ENCODE results near the gene SIGLEC15.

The SIGLEC15 gene

GRCh38 chr18:45783097-45784075 lies 42.1 kb upstream of the SIGLEC15 start:
- no peaks in the 10 kb centered on the region for H3K27me3 ChIP-seq
- H3K36me3 ChIP-seq, result no peaks in the 10 kb centered on the region
- no peak overlapping the region for H3K4me3 ChIP-seq (ENCODE audit: low read depth, low read length)
- TF ChIP-seq CTCF (IDR thresholded peaks at IDR 0.05; ENCODE audit: low read depth, low read length), result no peak
- DNase-seq, result no peak
- no peaks in the 10 kb centered on the region for H3K4me1 ChIP-seq
- H3K9me3 ChIP-seq, result no peaks in the 10 kb centered on the region

- no peaks in the 10 kb centered on the region for H3K9me3 ChIP-seq
- no peak for TF ChIP-seq CTCF (IDR thresholded peaks at IDR 0.05; ENCODE audit: low read depth, low read length)
- no peaks in the 10 kb centered on the region for H3K36me3 ChIP-seq
- no peaks in the 10 kb centered on the region for H3K4me1 ChIP-seq
- DNase-seq, result no peak
- H3K27me3 ChIP-seq, result no peaks in the 10 kb centered on the region
- no peak overlapping the region for H3K4me3 ChIP-seq (ENCODE audit: low read depth, low read length)
These were observed 40.3 kb upstream of the SIGLEC15 start for GRCh38 chr18:45785134-45785533.

GRCh38 chr18:45786941-45787340 lies 38.5 kb upstream of the SIGLEC15 start:
- no peaks in the 10 kb centered on the region for H3K36me3 ChIP-seq
- no peaks in the 10 kb centered on the region for H3K4me1 ChIP-seq
- no peaks in the 10 kb centered on the region for H3K9me3 ChIP-seq
- no peaks in the 10 kb centered on the region for H3K27me3 ChIP-seq
- no peak for TF ChIP-seq CTCF (IDR thresholded peaks at IDR 0.05; ENCODE audit: low read depth, low read length)
- no peak overlapping the region for H3K4me3 ChIP-seq (ENCODE audit: low read depth, low read length)
- no peak for DNase-seq

GRCh38 chr18:45787346-45787745 lies 38.1 kb upstream of the SIGLEC15 start:
- Histone ChIP-seq H3K4me3 (ENCODE audit: low read depth, low read length) (no peak overlapping the region), H3K27me3 (no peaks in the 10 kb centered on the region), H3K9me3 (no peaks in the 10 kb centered on the region), H3K36me3 (no peaks in the 10 kb centered on the region), H3K4me1 (no peaks in the 10 kb centered on the region)
- TF ChIP-seq CTCF (IDR thresholded peaks at IDR 0.05; ENCODE audit: low read depth, low read length), result no peak
- DNase-seq, result no peak

- no peak for DNase-seq
- no peak for TF ChIP-seq CTCF (IDR thresholded peaks at IDR 0.05; ENCODE audit: low read depth, low read length)
- no peaks in the 10 kb centered on the region for H3K9me3 ChIP-seq
- no peaks in the 10 kb centered on the region for H3K27me3 ChIP-seq
- no peaks in the 10 kb centered on the region for H3K36me3 ChIP-seq
- H3K4me1 ChIP-seq, result no peaks in the 10 kb centered on the region
- H3K4me3 ChIP-seq (ENCODE audit: low read depth, low read length), result no peak overlapping the region
These were observed 36.6 kb upstream of the SIGLEC15 start for GRCh38 chr18:45788861-45789260.

Data from BE2C (cell line).